HUDEP-2 (cell line): ENCODE results near the gene LRPAP1.
"Not testable (repeated sequence)": the region's sequence is repeated elsewhere in the genome, so short reads cannot be mapped to it uniquely, and the experiment has no call there.

Experiments
- DNase-seq, 76 experiments: peaks; one replicate each; lab custom pipeline; 2025; ENCODE audit not compliant: unreplicated experiment in 76 of 76; lab: John Stamatoyannopoulos, UW

Gene LRPAP1, protein sequence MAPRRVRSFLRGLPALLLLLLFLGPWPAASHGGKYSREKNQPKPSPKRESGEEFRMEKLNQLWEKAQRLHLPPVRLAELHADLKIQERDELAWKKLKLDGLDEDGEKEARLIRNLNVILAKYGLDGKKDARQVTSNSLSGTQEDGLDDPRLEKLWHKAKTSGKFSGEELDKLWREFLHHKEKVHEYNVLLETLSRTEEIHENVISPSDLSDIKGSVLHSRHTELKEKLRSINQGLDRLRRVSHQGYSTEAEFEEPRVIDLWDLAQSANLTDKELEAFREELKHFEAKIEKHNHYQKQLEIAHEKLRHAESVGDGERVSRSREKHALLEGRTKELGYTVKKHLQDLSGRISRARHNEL

DNA sequence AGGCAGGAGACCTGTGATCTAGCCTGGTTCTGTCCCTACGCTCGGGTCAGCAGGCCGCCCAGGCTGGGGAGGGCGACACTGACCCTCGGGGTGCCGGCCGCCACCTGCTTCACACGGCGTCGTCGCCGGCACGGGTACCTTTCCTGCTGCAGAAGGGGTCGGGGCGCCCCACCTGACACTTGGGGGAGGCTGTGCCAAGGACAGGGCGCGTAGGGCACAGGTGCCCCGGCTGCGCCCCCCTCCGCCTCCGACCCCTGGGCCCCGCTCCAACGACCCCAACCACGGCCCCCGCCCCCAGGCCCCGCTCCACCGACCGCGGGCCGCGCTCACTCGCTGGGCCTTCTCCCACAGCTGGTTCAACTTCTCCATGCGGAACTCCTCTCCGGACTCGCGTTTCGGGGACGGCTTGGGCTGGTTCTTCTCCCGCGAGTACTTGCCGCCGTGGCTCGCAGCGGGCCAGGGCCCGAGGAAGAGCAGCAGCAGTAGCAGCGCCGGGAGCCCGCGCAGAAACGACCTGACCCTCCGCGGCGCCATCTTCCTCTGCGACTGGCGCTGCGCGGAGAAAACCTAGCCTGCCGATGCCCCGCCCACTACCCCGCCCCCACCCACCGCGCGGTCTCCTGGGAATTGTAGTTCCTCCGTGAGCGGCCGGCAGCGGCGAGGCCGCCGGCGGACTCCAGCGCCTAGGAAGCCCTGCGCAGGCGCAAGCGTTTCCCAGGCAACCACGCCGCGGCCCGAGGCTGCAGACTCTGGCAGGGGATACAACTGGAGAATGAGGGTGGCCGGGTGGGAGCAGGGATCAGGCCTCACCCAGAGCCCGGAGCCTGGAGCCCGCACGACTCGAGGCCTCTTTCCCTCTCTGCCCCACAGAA lies at the start of gene LRPAP1:
Gene LRPAP1, minus strand, starts transcription at position 544 of the 872 bp plus-strand sequence. Its CDS starts 10 bp downstream, at position 534.
- DNase-seq = peak in 73 of 76 experiments; percentile 33 to 91 (median 78)

DNA sequence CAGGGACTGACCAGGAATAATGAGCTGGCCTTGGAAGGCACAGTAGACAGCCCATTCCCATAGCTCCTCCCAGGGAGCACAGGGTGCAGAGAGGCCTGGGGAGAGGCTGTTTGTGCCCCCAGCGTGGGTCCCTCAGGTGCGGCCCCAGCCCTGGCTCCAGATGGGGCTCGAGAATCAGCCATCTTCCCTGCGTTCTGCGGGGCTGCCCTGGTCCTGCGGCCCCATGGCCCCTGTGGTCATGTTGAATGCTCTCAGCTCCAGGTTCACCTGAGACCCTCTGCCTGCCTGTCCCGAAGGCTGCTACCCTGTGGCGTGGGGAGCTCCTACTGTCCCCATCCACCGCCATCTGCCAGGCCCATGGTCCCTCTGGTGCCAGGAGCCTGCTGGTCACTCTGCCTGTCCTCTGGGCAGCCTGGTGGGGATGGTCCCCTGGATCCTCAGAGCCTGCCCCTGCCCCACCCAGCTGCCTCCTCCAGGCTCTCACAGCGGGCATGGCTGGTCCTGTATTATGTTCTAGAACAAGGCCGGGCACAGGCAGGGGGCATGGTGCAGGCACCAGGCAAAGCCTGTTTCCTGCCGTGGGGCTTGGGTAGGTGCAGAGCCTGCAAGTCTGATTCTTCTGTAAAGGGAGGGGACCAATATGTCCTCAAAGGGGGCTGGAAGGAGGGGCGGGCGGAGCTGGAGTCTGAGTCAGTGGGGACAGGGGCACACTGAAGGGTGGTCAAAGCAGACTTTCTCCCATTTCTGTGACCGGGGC lies 49.3 kb upstream of the LRPAP1 start:
- not testable (repeated sequence) for DNase-seq

DNA sequence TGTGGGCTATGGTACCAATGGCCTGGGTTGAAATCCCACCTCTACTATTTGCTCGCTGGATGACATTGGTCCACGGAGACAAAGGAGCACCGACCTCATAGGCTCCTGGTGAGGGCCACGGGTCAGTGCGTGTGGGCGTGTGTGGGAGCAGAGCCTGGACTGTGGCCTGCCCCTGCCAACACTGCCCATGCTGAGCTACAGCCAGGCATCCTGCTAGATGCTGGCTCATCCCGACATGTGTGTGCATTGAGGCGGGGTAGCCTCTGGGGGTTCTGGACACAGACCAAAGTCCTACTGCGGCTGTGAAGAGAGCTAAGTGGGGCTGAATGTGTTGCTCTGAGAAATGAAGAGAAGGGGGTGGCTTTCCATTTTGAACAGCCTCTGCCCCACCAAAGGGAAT lies 48.6 kb upstream of the LRPAP1 start:
- DNase-seq = not testable (repeated sequence)

DNA sequence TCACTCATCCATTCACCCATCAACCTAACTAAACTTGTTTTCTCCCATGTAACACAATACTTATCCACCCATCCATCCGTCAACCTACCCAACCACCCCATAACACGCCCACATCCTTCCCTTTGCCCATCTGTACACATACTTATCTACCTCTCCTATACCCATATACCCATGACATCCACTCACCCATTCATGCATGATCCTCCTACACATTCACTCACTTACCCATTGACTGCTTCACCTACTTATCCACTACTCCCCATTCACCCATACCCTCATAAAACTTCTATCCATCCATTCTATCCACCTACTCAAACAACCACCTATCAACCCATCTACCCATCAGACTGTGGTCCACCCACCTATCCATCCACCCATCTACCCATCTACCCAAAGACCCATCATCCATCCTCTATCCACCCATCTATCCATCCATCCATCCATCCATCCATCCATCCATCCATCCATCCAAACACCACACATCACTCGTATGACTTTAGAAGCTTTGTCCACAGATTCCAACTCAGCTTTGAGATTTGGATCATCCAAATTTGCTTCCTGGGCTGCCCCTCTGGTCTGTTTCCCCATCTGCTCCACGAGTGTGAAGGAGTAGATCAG lies 46.4 kb upstream of the LRPAP1 start:
- not testable (repeated sequence) for DNase-seq

DNA sequence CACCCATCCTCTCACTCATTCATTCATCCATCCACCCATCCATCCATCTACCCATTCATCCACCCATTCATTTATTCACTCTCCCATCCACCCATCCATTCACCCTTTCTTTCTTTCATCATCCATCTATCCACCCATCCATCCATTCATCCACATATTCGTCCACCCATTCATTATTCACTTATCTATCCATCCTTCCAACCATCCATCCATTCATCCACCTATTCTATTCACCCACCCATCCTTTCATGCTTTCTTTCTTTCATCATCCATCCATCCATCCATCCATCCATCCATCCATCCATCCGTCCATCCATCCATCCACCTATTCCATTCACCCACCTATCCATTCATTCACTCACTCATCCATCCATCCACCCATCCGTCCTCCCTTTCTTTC lies 45.8 kb upstream of the LRPAP1 start:
- not testable (repeated sequence) for DNase-seq

DNA sequence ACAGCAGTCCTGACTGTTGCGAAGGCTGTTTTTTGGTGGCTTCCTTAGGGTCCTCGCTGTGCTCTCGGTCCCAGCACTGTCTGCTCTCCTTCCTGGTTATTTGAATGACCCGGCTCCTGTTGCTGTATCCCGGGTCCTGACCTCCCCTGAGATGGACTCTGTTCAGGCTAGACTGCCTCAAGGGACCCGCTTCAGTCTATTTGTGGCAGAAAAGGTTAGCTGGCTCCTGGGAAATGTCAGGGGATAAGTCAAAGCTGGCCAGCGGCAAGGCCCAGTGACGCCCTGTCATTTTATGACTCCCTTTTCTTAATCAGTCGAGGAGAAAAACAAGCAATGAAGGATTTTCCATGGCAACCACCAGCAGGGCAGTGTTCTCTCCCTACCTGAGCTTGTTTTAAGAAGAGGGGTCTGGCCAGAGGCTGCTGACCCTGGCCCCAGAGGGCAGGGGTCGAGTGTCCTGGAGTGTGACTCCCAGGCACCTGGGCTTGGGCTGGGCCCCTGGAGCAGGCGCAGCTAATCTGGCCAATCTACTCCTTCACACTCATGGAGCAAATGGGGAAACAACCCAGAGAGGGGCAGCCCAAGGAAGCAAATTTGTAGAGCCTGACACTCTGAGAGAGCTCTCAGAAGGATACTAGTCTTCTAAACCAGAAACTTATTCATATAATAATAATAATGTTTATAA lies 45.1 kb upstream of the LRPAP1 start:
- DNase-seq = not testable (repeated sequence)

DNA sequence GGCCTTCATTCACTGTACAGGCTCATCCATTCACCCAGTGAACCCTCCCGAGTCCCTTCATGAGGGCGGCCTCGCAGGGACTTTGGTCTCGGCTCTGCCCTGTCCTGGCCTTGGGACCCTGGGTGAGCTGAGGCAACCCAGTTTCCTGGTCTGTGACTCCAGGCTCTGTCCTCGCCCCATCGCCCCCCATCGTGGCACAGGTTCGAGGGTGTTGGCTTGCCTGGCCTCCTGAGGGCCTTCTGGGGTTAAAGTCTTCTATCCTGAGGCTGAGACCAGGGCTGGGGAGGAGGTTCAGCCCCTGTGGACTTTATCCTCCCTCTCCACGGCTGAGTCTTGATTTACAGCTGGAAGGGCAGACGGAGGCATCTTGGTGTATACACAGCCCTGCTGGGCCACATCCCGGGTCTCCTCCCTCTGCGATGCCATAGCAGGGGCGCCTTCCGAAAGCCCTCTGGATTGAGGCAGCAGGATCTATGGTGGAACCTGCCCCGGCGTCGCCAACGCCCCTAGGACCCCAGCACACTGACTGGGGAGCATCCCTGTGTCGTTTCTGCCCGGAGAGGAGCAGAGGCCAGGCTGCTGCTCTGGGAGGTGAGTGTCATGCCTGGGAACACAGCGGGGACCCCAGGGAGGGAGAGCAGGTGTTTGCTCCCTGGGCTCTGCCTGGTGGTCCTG lies 44.4 kb upstream of the LRPAP1 start:
- DNase-seq = not testable (repeated sequence)

DNA sequence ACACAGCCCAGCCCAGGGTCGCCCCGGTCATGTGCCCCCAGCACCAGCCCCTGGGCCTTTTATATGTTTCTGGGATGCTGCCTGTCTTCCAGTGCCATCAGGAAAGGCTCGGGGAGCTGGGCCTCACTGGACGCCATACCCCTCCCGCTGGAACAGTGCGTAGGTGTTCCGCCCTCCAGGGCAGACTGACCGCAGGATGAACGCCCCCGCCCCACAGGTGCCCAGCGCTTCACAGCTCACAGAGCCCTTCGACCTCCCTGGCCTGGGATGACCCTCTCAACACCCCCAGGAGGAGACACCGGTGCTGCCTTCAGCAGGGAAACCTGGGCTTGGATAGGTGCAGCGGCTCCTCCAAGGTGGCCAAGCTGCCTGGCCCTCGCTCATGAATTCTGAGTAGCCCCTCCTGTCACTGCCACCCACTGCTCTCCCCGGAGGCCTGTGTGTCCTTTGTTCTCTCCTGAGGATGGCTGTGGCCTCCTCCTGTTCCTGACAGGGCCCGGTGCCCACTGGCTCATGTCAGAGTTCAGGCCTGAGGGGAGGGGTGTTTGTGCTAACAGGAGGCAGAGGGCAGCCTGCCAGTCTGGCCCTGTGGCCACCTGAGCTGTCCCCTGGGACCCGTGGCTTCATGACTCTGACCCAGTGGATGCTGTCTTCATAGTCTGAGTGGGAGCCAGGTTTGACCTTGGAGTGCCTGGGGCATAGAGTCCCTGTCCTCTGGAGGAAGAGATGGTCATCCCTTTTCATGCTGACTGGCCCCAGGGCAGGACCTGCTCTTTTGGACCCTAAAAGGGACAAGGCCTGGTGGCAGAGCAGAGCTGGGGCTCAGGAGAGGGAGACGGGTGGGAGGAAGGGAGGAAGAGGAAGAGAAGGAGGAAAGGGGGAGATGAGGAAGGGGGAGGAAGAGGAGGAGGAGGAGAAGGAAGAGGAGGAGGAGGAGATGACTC lies 43.5 kb upstream of the LRPAP1 start:
- DNase-seq = not testable (repeated sequence)

DNA sequence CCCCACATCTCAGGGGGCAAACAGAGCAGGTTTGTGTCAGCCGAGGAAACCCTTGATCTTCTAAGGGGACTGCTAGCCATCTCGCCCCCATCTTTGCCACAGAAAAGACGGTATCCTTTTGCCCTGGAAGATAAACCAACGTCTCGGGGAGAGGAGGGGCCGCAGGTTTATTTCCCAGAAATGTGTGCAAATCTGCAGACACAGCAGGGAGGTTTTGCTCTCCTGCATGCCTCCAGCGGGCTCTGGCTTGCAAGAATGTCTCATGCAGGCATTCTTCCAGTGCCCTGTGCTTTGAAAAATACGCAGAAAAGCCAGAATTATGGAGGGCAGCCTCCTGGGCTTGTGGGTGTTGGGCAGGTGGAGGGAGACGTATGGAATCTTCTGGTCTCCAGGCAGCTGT lies 42.6 kb upstream of the LRPAP1 start:
- DNase-seq = not testable (repeated sequence)

DNA sequence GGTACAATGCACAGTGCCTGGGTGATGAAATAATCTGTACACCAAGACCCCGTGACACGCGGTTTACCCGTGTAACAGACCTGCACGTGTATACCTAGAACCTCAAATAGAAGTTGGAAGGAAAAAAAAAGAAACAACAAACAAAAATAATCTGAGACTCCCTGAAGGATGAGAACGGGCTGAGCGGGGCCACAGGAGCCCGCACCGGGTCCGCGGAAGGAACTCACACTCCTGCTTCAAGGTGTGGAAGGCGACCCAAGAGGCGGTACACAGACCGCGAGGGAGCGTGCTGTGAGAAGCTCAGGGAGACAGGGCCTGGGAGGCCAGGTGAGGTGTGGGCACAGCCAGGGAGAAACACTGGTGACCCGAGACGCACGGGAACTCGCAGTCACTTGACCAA lies 42.1 kb upstream of the LRPAP1 start:
- not testable (repeated sequence) for DNase-seq

DNA sequence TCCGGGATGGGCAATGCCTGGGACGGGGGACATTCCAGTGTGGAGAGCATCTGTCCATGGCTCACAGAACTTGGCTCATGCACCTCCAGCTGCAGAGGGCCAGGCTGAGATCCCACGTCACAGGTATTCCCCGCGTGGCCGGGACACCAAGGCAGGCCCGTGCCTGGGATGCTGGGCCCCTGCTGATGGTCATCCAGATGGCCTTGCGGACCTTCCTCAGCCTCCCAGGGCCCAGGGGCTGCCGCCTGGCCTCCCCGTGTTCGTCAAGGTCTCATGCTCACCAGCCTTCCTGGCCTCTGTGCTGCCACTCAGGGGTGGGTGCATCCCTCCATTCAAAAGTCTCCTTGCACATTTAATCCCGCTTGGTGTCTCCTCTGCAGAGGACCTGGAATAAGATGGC lies 40.9 kb upstream of the LRPAP1 start:
- DNase-seq = no peak

DNA sequence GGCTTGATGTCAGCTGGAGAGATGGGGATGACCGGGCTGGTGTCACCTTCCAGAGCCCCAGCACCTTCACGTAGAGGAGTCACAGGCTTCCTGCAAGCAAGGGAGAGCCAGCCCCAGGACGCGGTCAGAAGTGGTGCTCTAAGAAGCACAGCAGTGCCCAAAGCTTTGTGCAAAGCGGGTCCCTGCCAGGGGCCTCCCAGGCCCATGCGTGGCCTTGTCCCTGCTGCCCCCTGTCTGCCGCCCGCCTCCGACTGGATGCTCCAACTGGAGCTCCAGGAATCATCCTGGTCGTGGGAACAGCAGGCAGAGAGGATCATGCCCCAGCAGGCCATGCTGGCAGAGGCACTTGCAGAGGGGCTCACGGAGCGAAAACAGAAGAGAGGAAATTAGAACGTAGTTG lies 40.1 kb upstream of the LRPAP1 start:
- no peak for DNase-seq

DNA sequence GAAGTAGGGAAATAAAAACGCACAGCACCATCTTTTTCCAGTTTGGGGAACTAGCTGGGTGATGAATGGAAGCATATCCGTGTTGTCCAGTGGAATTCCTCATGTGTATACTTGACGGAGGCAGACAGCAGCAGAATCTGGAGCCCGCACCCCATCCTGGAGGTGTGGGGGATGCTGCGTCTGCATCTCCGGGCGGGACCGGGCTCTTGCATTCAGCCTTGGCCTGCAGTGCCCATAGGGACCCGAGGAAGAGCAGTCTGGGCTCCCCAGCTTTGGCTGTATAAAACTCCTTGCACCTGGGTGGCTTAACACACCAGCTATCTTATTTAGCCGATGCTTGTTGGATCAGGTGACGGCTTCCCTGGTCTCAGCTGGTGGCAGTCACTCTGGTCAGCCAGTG lies 39.7 kb upstream of the LRPAP1 start:
- DNase-seq = no peak

DNA sequence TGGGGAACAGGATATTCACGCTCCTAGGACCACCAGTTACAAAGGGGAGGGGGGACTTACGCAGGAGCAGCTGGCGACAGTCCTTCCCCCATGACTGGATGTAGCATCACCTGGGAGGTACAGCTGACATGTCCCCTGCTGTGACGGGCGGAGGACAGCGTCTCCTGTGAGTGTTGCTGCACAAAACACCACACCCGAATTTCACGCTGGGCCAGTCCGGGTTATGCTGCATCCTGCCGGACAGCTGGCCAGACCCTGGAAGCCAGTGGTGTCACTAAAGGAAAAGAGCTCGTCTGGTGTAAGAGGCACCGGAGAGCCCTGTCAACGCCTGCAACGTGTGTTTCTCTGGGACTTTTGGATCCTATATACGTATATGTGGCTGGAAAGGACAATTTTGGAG lies 38.7 kb upstream of the LRPAP1 start:
- DNase-seq = not testable (repeated sequence)

DNA sequence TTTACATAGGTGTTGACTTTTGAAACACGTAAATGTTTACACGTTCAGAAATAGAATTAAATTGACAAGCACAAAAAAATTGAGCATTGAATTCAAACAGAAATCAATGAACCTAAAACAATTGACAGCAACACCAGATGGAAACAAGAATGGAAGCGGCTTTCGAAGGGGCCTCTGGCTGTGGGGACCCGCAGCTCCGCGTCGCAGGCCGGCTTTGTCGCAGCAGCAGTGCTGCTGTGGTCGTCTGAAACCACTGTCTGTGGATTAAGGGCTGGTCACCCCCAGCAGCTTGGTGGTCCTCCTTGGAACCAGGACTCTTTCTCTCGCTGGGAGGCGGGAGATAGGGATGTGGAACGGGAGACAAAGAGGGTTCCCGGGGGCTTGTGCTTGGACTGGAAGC lies 37.4 kb upstream of the LRPAP1 start:
- DNase-seq = not testable (repeated sequence)

DNA sequence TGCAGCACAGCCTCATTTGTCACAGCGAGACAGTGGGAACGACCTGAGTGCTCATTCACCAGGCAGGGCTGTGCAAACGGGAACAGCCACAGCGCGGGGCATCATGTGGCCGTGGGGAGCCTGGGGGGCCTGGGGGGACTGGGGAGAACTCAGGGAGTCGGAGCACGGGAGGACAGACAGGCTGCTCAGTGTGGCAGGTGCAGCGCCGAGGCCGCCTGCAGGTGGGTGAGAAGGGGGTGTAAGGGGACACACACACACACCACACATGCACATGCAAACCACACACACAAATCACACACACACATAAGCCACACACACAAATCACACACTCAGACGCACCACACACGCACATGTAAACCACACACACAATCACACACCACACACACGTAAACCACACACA lies 34.5 kb upstream of the LRPAP1 start:
- DNase-seq = not testable (repeated sequence)

DNA sequence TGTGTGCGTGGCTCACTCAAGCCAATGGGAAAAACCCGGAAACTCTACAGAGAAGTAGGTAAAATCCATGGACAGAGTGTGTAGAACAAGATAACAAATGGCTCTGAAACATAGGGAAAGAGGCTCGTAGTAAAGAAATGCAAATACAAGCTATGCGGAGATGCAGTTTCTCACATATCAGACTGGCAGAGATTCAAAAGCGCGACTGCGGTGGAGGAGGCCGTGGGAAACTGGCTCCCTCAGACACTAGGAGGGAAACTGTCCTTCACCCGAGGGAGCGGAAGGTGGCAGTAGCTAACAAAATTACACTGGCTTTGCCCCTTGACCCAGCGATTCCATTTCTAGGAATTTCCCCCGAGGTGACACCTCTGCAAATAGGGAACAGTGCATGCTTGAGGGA lies 34.1 kb upstream of the LRPAP1 start:
- DNase-seq = not testable (repeated sequence)

DNA sequence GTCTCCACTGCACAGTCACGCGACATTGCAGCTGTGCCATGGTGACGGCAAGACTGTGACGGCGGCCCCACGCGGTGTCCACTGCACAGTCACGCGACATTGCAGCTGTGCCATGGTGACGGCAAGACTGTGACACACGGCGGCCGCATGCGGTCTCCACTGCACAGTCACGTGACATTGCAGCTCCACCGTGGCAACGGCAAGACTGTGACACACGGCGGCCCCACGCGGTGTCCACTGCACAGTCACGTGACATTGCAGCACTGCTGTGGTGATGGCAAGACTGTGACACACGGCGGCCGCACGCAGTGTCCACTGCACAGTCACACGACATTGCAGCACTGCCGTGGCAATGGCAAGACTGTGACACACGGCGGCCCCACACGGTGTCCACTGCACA lies 32.7 kb upstream of the LRPAP1 start:
- DNase-seq = not testable (repeated sequence)
